Muscle layer of duodenum (tissue), 2 donors: ENCODE measurements around the gene CCDC17.

Source experiments
- H3K27ac ChIP-seq: one replicate; pipeline ENCODE4 v1.7.0; 2013; ENCODE audit warnings: mild to moderate bottlenecking, low read length
- H3K27me3 ChIP-seq: one replicate; pipeline ENCODE4 v1.7.0; 2013; ENCODE audit warnings: low read depth, mild to moderate bottlenecking, control low read depth, low read length
- H3K36me3 ChIP-seq, 2 donors: one replicate each; pipeline ENCODE4 v1.7.0; 2013; ENCODE audit warnings: low read length in 2 of 2, control low read depth in 1 of 2, mild to moderate bottlenecking in 1 of 2; ENCODE audit not compliant: insufficient read depth in 2 of 2, control insufficient read depth in 1 of 2
- H3K4me1 ChIP-seq, 2 donors: one replicate each; pipeline ENCODE4 v1.7.0; 2013; ENCODE audit warnings: low read length in 2 of 2, mild to moderate bottlenecking in 2 of 2, control low read depth in 1 of 2, moderate library complexity in 1 of 2; ENCODE audit not compliant: insufficient read depth in 2 of 2, control insufficient read depth in 1 of 2
- H3K4me3 ChIP-seq, 2 donors: one replicate each; pipeline ENCODE4 v1.7.0; 2013; ENCODE audit warnings: low read length in 2 of 2, low read depth in 1 of 2, mild to moderate bottlenecking in 1 of 2
- H3K9me3 ChIP-seq, 2 donors: one replicate each; pipeline ENCODE4 v1.7.0; 2013; ENCODE audit warnings: low read length in 2 of 2, control low read depth in 1 of 2, mild to moderate bottlenecking in 1 of 2; ENCODE audit not compliant: control insufficient read depth in 1 of 2
- donor health status: healthy.

The CCDC17 gene

GRCh38 chr1:45654540-45655280 is 30.9 kb upstream of the CCDC17 start:
- Histone ChIP-seq H3K27ac (no peak overlapping the region), H3K4me3 (no peak overlapping the region), H3K4me1 (no peaks in the 10 kb centered on the region), H3K27me3 (no peaks in the 10 kb centered on the region), H3K9me3 (no peaks in the 10 kb centered on the region), H3K36me3 (peaks cover 71 to 77% of the 10 kb centered on the region in 2 donors)

- Histone ChIP-seq H3K36me3 (peaks cover 25 to 42% of the 10 kb centered on the region in 2 donors), H3K4me1 (peaks cover 0 to 4% of the 10 kb centered on the region in 2 donors), H3K27ac (no peak overlapping the region), H3K9me3 (no peaks in the 10 kb centered on the region), H3K4me3 (no peak overlapping the region), H3K27me3 (no peaks in the 10 kb centered on the region)
Measured at GRCh38 chr1:45647248-45648021, 23.6 kb upstream of the CCDC17 start.

- no peaks in the 10 kb centered on the region for H3K9me3 ChIP-seq
- peak overlapping the region; percentile 56 for H3K27ac ChIP-seq
- H3K4me1 ChIP-seq, result peaks cover 0 to 4% of the 10 kb centered on the region in 2 donors
- peaks cover 12 to 42% of the 10 kb centered on the region in 2 donors for H3K36me3 ChIP-seq
- H3K4me3 ChIP-seq, result no peak overlapping the region
- no peaks in the 10 kb centered on the region for H3K27me3 ChIP-seq
Measured at GRCh38 chr1:45644661-45645060, 20.8 kb upstream of the CCDC17 start.

GRCh38 chr1:45643978-45644377 is 20.1 kb upstream of the CCDC17 start:
- H3K27ac ChIP-seq, result peak overlapping the region; percentile 56
- H3K4me3 ChIP-seq, result no peak overlapping the region
- H3K4me1 ChIP-seq, result peaks cover 0 to 4% of the 10 kb centered on the region in 2 donors
- H3K27me3 ChIP-seq, result no peaks in the 10 kb centered on the region
- H3K9me3 ChIP-seq, result no peaks in the 10 kb centered on the region
- H3K36me3 ChIP-seq, result peaks cover 15 to 45% of the 10 kb centered on the region in 2 donors

GRCh38 chr1:45643321-45643720 is 19.5 kb upstream of the CCDC17 start:
- no peak overlapping the region for H3K4me3 ChIP-seq
- H3K9me3 ChIP-seq, result no peaks in the 10 kb centered on the region
- no peak overlapping the region for H3K27ac ChIP-seq
- H3K27me3 ChIP-seq, result no peaks in the 10 kb centered on the region
- peaks cover 21 to 52% of the 10 kb centered on the region in 2 donors for H3K36me3 ChIP-seq
- H3K4me1 ChIP-seq, result peaks cover 0 to 4% of the 10 kb centered on the region in 2 donors

- Histone ChIP-seq H3K4me3 (no peak overlapping the region), H3K27me3 (no peaks in the 10 kb centered on the region), H3K9me3 (no peaks in the 10 kb centered on the region), H3K36me3 (peaks cover 40 to 53% of the 10 kb centered on the region in 2 donors), H3K27ac (no peak overlapping the region), H3K4me1 (no peaks in the 10 kb centered on the region)
Measured at GRCh38 chr1:45640293-45640692, 16.4 kb upstream of the CCDC17 start.

GRCh38 chr1:45635211-45635610 is 11.4 kb upstream of the CCDC17 start:
- H3K4me1 ChIP-seq, result no peaks in the 10 kb centered on the region
- H3K36me3 ChIP-seq, result peaks cover 62 to 66% of the 10 kb centered on the region in 2 donors
- H3K27ac ChIP-seq, result no peak overlapping the region

GRCh38 chr1:45630429-45630828 is 6.6 kb upstream of the CCDC17 start:
- H3K27ac ChIP-seq, result no peak overlapping the region
- peaks cover 0 to 4% of the 10 kb centered on the region in 2 donors for H3K4me1 ChIP-seq
- no peaks in the 10 kb centered on the region for H3K9me3 ChIP-seq
- no peaks in the 10 kb centered on the region for H3K27me3 ChIP-seq
- no peak overlapping the region for H3K4me3 ChIP-seq
- H3K36me3 ChIP-seq, result peaks cover 62 to 72% of the 10 kb centered on the region in 2 donors

More at GRCh38 chr1:45635211-45635610, 11.4 kb upstream of the CCDC17 start:
- no peaks in the 10 kb centered on the region for H3K9me3 ChIP-seq
- H3K27me3 ChIP-seq, result no peaks in the 10 kb centered on the region
- H3K4me3 ChIP-seq, result no peak overlapping the region

GRCh38 chr1:45629035-45629434 is 5.2 kb upstream of the CCDC17 start:
- Histone ChIP-seq H3K4me3 (no peak overlapping the region), H3K4me1 (peaks cover 0 to 4% of the 10 kb centered on the region in 2 donors), H3K36me3 (peaks cover 52 to 62% of the 10 kb centered on the region in 2 donors), H3K27me3 (no peaks in the 10 kb centered on the region), H3K9me3 (no peaks in the 10 kb centered on the region), H3K27ac (no peak overlapping the region)

GRCh38 chr1:45622524-45623394 is 1.1 kb downstream of the CCDC17 start:
- Histone ChIP-seq H3K4me3 (peak overlapping the region in 1 of 2 donors; percentile 44), H3K36me3 (peaks cover 21 to 24% of the 10 kb centered on the region in 2 donors)

More at GRCh38 chr1:45622524-45623394, 1.1 kb downstream of the CCDC17 start:
- Histone ChIP-seq H3K27me3 (no peaks in the 10 kb centered on the region), H3K27ac (no peak overlapping the region), H3K9me3 (no peaks in the 10 kb centered on the region), H3K4me1 (peaks cover 0 to 9% of the 10 kb centered on the region in 2 donors)
